Cardiac fibroblast (primary cell): ENCODE measurements around the gene PLCB3.

Source experiments
- DNase-seq, 2 donors: peaks; one replicate each; pipeline versions ENCODE4 v3.0.0 to v3.0.0-alpha.2; 2010; ENCODE audit warnings: low read depth in 2 of 2
- H3K4me3 ChIP-seq, 2 donors: replicated peaks in 1 of 2; 1 replicate in 1 of 2; 2 replicates in 1 of 2; pipeline ENCODE4 v1.5.1; 2011; ENCODE audit warnings: low read depth in 2 of 2, low read length in 2 of 2, mild to moderate bottlenecking in 2 of 2, moderate library complexity in 1 of 2
- TF ChIP-seq, protein P1 (sequence below): IDR thresholded peaks from one replicate; pipeline ENCODE4 v1.5.1; 2011; ENCODE audit warnings: low read depth, mild to moderate bottlenecking, low read length, inconsistent platforms

PLCB3 gene

DNA sequence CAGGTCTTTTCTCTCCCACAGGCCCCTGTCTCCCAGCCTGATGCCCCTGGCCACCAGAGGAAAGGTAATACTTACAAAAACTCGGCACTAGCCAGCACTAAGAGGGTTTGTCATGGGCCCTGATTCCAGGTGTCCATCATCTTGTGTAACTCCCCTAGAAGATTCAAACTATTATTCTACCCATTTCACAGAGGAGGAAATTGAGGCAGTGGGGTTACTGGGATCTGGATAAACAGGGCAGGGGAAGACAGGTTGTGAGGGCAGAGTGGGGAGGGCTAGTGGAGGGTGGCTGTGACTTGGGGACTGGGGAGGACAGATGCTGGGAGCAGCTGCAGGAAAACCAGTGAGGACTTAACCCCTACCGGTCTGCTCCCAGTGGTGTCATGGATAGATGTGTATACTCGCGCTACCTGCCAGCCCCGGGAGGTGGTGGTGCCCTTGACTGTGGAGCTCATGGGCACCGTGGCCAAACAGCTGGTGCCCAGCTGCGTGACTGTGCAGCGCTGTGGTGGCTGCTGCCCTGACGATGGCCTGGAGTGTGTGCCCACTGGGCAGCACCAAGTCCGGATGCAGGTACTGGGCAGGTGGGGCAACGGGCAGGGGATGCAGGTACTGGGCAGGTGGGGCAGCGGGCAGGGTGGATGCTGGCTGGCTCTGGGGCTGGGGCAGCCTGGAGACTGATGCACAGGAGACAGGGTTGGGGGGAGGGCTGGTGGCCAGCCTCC lies 15.7 kb upstream of the PLCB3 start:
- peak overlapping the region; percentile 65 to 81 for H3K4me3 ChIP-seq
- TF ChIP-seq, protein P1, sequence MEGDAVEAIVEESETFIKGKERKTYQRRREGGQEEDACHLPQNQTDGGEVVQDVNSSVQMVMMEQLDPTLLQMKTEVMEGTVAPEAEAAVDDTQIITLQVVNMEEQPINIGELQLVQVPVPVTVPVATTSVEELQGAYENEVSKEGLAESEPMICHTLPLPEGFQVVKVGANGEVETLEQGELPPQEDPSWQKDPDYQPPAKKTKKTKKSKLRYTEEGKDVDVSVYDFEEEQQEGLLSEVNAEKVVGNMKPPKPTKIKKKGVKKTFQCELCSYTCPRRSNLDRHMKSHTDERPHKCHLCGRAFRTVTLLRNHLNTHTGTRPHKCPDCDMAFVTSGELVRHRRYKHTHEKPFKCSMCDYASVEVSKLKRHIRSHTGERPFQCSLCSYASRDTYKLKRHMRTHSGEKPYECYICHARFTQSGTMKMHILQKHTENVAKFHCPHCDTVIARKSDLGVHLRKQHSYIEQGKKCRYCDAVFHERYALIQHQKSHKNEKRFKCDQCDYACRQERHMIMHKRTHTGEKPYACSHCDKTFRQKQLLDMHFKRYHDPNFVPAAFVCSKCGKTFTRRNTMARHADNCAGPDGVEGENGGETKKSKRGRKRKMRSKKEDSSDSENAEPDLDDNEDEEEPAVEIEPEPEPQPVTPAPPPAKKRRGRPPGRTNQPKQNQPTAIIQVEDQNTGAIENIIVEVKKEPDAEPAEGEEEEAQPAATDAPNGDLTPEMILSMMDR, result no peak
- no peak for DNase-seq

DNA sequence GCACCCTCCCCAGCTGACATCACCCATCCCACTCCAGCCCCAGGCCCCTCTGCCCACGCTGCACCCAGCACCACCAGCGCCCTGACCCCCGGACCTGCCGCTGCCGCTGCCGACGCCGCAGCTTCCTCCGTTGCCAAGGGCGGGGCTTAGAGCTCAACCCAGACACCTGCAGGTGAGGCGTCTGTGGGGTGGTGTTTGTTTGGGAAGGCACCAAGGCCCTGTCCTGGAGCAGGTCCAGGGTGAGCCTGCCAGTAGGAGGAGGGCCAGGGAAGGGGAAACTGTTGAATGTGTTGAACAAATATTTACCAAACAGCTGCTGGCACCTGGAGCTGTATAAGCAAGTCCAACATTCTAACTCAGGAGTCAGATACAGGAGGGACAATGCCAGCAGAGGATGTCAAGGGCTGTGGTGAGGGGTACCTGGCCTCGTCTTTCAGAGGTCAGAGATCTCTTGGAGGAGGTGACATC lies 13.8 kb upstream of the PLCB3 start:
- no peak for DNase-seq
- TF ChIP-seq, protein P1, result no peak
- H3K4me3 ChIP-seq, result no peak overlapping the region

DNA sequence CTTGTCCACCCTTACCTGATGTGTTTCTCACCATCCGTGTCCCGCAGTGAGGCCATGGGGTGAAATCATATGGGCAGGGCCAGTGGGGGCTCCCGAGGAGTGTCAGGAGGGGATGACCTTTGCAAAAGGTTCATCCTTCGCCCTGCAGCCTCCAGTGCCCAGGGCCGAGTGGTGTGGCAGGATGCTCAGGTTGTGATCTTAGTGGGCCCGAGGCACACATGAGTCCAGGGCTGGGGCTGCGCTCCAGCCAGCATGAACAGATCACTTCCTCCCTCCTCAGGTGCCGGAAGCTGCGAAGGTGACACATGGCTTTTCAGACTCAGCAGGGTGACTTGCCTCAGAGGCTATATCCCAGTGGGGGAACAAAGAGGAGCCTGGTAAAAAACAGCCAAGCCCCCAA lies 13.3 kb upstream of the PLCB3 start:
- TF ChIP-seq, protein P1, result no peak
- DNase-seq, result no peak
- no peak overlapping the region for H3K4me3 ChIP-seq

DNA sequence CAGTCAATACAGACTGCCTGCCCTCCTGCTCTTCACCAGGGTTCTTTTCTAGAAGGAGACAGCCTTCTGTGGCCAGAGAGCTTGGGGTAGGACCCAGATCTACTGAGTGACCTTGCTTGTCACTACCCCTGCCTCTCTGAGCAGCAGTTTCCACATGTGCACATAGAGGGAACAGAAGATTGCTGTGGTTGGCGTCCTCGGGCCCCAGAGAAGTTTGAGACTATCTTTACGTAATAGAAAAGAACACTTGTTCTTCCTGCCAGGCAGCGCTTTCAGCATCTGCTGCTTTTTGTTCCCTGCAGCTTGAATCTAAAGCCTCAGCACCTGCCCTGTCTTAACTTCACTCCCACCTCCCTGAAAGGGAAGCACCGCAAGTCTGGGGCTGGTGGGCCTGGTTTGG lies 12.3 kb upstream of the PLCB3 start:
- TF ChIP-seq, protein P1, result no peak

DNA sequence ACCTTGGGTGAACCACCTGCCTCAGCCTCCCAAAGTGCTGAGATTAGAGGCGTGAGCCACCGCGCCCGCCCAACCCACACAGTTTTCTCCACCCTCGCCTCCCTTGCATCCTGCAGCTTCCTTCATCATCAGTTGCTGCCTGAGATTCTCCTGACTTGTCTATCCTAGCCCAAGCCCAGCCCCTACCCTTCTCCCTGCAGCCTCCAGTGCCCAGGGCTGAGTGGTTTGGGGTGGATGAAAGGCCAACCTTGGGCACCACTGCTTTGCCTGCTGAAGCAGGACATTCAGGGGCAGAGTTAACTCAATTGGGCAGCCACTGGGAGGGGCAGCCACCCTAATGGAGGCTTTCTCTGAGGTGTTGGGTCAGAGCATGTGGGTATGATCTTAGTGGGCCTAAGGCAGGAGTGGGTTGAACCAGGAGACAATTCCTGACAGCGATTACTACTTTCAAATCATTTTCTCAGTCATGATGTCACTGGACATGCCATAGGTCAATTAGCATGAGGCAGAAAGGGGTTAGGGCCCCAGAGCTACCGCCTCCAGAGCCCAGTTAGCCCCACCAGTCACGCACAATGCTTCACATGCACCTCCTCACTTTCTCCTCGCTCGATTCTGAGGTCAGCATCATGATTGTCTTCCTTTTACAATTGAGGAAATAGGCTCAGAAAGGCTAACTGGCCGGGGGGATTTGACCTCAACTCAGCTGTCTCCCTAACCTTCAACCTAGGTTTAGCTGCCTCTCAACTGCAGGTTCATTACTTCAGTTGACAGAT lies 11.5 kb upstream of the PLCB3 start:
- H3K4me3 ChIP-seq, result peak overlapping the region; percentile 66 to 78
- TF ChIP-seq, protein P1, result no peak
- no peak for DNase-seq

More for the DNA sequence above, 12.3 kb upstream of the PLCB3 start:
- no peak overlapping the region for H3K4me3 ChIP-seq
- no peak for DNase-seq

DNA sequence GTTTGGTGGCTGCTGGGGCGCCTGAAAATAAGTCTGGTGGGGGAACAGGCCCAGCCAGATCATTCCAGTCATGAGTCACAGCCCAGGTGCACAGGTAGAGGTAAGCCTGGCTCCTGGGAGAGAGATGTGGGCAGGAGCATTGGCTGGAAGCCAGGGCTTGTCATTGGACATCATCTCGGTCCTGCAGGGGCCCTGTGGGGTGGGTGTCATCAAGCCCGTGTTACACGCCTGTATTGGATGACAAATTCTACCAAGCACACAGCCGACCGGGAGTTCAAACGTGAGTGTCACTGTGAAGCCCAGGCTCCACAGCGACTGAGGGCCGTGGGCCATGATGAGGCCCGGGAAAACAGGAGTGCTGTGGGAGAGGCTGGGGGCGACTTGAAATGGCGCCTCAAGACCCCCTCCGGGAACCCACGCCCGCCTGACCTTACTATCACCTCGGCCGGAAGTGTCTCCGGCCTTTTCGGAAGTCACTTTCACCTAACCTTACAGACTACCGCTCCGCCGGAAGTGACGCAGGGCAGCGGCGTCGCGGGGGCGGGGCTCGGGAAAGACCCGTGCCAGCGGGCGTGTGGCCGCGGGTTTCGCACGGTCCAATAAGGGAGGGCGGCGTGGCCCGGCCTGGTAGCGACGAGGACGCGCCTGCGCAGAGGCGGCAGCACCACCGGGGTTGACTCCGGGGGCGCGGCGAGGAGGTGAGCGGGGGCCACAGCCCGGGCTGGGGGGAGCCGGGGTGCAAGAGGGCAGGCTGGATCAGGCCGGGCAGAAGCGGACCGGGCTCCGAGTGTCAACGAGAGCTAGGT lies 10.7 kb upstream of the PLCB3 start, which contains the start of gene FKBP2:
TSS of gene FKBP2 (plus strand) at position 661 of the 806 bp plus-strand sequence. CDS start 1,293 bp downstream, outside the sequence.
- DNase-seq, result peak; percentile 97 to 98
- TF ChIP-seq, protein P1, result no peak
- H3K4me3 ChIP-seq, result peak within 1 kb of the TSS; percentile 78 to 85
